ENCODE results near the gene EIF3A.

DNA sequence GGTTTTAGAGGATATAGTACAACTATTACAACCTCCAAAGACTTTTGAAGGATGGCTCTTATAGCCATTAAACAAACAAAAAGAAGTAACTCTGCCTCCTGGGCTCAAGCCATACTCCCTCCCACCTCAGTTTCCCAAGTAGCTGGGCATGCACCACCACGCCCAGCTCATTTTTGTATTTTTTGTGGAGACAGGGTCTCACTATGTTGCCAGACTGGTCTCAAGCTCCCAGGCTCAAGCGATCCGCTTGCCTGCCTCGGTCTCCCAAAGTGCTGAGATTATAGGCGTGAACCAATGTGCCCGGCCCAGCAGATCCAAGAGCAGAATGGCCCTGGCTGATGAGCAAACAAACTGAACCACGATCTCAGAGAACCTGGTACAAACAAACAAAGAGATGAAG is 35.1 kb downstream of the EIF3A start:
- TF ChIP-seq POLR2A (IDR thresholded peaks at IDR 0.05), result no peak
- TF ChIP-seq, protein P1, sequence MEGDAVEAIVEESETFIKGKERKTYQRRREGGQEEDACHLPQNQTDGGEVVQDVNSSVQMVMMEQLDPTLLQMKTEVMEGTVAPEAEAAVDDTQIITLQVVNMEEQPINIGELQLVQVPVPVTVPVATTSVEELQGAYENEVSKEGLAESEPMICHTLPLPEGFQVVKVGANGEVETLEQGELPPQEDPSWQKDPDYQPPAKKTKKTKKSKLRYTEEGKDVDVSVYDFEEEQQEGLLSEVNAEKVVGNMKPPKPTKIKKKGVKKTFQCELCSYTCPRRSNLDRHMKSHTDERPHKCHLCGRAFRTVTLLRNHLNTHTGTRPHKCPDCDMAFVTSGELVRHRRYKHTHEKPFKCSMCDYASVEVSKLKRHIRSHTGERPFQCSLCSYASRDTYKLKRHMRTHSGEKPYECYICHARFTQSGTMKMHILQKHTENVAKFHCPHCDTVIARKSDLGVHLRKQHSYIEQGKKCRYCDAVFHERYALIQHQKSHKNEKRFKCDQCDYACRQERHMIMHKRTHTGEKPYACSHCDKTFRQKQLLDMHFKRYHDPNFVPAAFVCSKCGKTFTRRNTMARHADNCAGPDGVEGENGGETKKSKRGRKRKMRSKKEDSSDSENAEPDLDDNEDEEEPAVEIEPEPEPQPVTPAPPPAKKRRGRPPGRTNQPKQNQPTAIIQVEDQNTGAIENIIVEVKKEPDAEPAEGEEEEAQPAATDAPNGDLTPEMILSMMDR (IDR thresholded peaks at IDR 0.05), result no peak
- no peak for TF ChIP-seq POLR2AphosphoS5 (IDR thresholded peaks at IDR 0.05)

All from prostate gland (tissue), 2 donors.